GM23338 (cell line): ENCODE data around the gene ZBTB42. TPM values are rescaled to one million over a fixed set of nuclear protein-coding genes. Genes with fewer than 3 reads are reported as not detected.

ENCODE experiments used
- ATAC-seq: fragments of 200-7000 bp; cut with Tn5 transposase; 3 replicates; pipeline ENCODE4 v1.9.1; 2020
- DNase-seq: peaks from one replicate; pipeline ENCODE4 v3.0.0-alpha.2; 2015; ENCODE audit warnings: low spot score
- H2AFZ ChIP-seq: fragments of 200-600 bp; sonication (generic); 2 replicates; pipeline ENCODE4 v1.8.0; 2016; ENCODE audit warnings: antibody characterized with exemption, mild to moderate bottlenecking, moderate library complexity
- H3F3A ChIP-seq: fragments of 200-600 bp; sonication (generic); replicated peaks from 2 replicates; pipeline ENCODE4 v1.8.0; 2017; ENCODE audit warnings: antibody characterized with exemption, mixed run types, low read depth
- H3K27ac ChIP-seq: fragments of 200-600 bp; sonication (generic); 2 replicates; pipeline ENCODE4 v1.6.1; 2016; ENCODE audit warnings: low read depth
- H3K27me3 ChIP-seq: fragments of 200-600 bp; sonication (generic); 2 replicates; pipeline ENCODE4 v1.8.0; 2016; ENCODE audit warnings: mild to moderate bottlenecking, mixed run types, moderate library complexity; ENCODE audit not compliant: insufficient read depth
- H3K36me3 ChIP-seq: fragments of 200-600 bp; sonication (generic); 2 replicates; pipeline ENCODE4 v1.8.0; 2016; ENCODE audit warnings: mild to moderate bottlenecking; ENCODE audit not compliant: insufficient read depth
- H3K4me1 ChIP-seq: fragments of 200-600 bp; sonication (generic); 2 replicates; pipeline ENCODE4 v1.8.0; 2016; ENCODE audit warnings: mild to moderate bottlenecking, moderate library complexity; ENCODE audit not compliant: insufficient read depth
- H3K4me2 ChIP-seq: fragments of 200-600 bp; sonication (generic); 2 replicates; pipeline ENCODE4 v1.7.1; 2017; ENCODE audit warnings: mixed run types
- H3K4me3 ChIP-seq: fragments of 200-600 bp; sonication (generic); 2 replicates; pipeline ENCODE4 v1.6.1; 2016; ENCODE audit warnings: mixed run types
- H3K79me2 ChIP-seq: fragments of 200-600 bp; sonication (generic); replicated peaks from 2 replicates; pipeline ENCODE4 v1.8.0; 2017; ENCODE audit warnings: mild to moderate bottlenecking; ENCODE audit not compliant: insufficient read depth
- H3K9me2 ChIP-seq: fragments of 200-600 bp; sonication (generic); 2 replicates; pipeline ENCODE4 v1.8.0; 2017; ENCODE audit not compliant: insufficient read depth
- H4K20me1 ChIP-seq: fragments of 200-600 bp; sonication (generic); replicated peaks from 2 replicates; pipeline ENCODE4 v1.8.0; 2017; ENCODE audit warnings: mild to moderate bottlenecking; ENCODE audit not compliant: insufficient read depth
- H3K27ac Mint-ChIP-seq: 2 replicates; pipeline ENCODE4 v1.8.0; 2020; ENCODE audit warnings: inconsistent platforms, mild to moderate bottlenecking, moderate library complexity, mixed read lengths
- H3K27me3 Mint-ChIP-seq: 3 replicates; pipeline ENCODE4 v1.8.0; 2022; ENCODE audit warnings: low read depth, mild to moderate bottlenecking, moderate library complexity, mixed read lengths, inconsistent platforms; ENCODE audit not compliant: insufficient read depth, poor library complexity
- H3K36me3 Mint-ChIP-seq: 3 replicates; pipeline ENCODE4 v1.8.0; 2021; ENCODE audit warnings: low read depth, mild to moderate bottlenecking, inconsistent platforms, moderate library complexity, mixed read lengths
- H3K4me1 Mint-ChIP-seq: 3 replicates; pipeline ENCODE4 v1.8.0; 2020; ENCODE audit warnings: mild to moderate bottlenecking, inconsistent platforms, mixed read lengths
- H3K4me3 Mint-ChIP-seq: 3 replicates; pipeline ENCODE4 v1.8.0; 2021; ENCODE audit warnings: moderate library complexity, mild to moderate bottlenecking, inconsistent platforms, mixed read lengths
- H3K9me3 Mint-ChIP-seq: 3 replicates; pipeline ENCODE4 v1.8.0; 2020; ENCODE audit warnings: moderate library complexity, mild to moderate bottlenecking, inconsistent platforms, mixed read lengths
- EZH2phosphoT487 ChIP-seq: fragments of 200-600 bp; sonication (generic); IDR thresholded peaks from one replicate; pipeline ENCODE4 v1.8.1; 2018; ENCODE audit warnings: antibody characterized with exemption; ENCODE audit not compliant: unreplicated experiment
- POLR2AphosphoS5 ChIP-seq: IDR thresholded peaks from 2 replicates; pipeline ENCODE4 v1.6.1; 2016; ENCODE audit warnings: antibody characterized with exemption, low read depth
- STAT1 ChIP-seq: IDR thresholded peaks from one replicate; pipeline ENCODE4 v1.6.1; 2016; ENCODE audit warnings: antibody characterized with exemption; ENCODE audit not compliant: unreplicated experiment
- ZNF114 ChIP-seq: fragments of 250-450 bp; sonication (Bioruptor Pico); IDR thresholded peaks from 2 replicates; pipeline ENCODE4 v1.5.0; 2020; ENCODE audit warnings: mild to moderate bottlenecking, moderate library complexity
- polyA plus RNA-seq: library from polyadenylated mRNA; unstranded; fragments of >200 nt; fragmentation: Nextera tagmentation; extraction: Ambion mirVana; gene quantifications from 2 replicates; pipeline ENCODE4 v1.2.1, GENCODE V29; 2016
- total RNA-seq: library from RNA; depleted of rRNA; stranded (reverse); fragments of >200 nt; shearing (Covaris generic); gene quantifications from 2 replicates; pipeline ENCODE4 v1.2.3, GENCODE V29; 2014
- TF ChIP-seq, protein P1 (sequence below): fragments of 250-450 bp; sonication (Bioruptor Pico); IDR thresholded peaks from 2 replicates; pipeline ENCODE4 v1.5.0; 2020; ENCODE audit warnings: mild to moderate bottlenecking, moderate library complexity
- TF ChIP-seq, protein P2 (sequence below): IDR thresholded peaks from one replicate; pipeline ENCODE4 v1.6.1; 2018; ENCODE audit warnings: antibody characterized with exemption; ENCODE audit not compliant: unreplicated experiment

ZBTB42 gene
- total and polyA plus RNA-seq, 2 experiments from 2014 or later: 0.70 to 4.4 TPM

DNA sequence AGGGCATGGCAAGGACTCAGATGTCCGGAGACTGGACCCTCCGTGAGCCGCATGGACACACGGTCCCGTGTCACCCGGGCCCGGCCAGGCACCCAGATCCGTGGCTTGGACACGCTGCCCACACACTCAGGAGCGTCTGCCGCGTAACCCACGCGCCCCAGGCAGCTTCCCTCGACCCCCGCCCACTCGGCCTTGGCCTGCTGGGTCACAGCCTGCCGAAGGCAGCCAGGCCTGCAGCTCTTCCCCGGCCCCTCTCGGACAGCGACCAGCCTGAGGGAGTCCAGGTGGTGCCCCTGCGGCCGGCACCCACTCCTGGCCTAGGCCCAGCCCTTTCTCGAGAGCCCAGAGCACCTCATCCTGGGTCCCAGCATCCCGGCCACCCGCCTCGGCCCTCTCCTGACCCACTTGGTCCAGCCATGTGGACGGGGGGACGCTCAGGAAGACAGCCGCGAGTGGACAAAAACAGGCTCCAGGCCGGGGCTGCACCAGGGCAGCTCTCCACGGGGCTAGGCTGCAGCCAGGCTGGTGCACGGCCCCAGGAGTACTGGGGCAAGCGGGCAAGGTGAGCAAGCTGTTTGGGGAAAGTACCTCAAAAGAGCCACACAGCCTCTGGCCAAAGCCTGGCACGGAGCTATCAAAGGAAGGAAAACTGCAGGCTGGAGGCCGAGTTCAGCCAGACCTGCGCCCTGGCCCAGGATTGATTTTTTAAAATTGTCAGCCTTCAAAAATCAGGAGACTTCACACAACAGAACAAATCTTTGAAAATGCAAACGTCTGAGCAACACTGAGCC, 11.8 kb upstream of the ZBTB42 start:
- Histone ChIP-seq H3K9me2 (no peaks in the 10 kb centered on the region), H3F3A (no peaks in the 10 kb centered on the region), H3K4me3 (no peak overlapping the region), H3K27ac (no peak overlapping the region), H3K4me2 (no peak overlapping the region), H3K4me1 (no peaks in the 10 kb centered on the region), H3K79me2 (peaks cover 16% of the 10 kb centered on the region), H3K36me3 (no peaks in the 10 kb centered on the region), H4K20me1 (peaks cover 11% of the 10 kb centered on the region; the same call in 1 of the 2 replicates), H3K27me3 (no peaks in the 10 kb centered on the region), H2AFZ (no peak overlapping the region)
- Mint-ChIP-seq H3K9me3 (no peaks in the 10 kb centered on the region), H3K27me3 (peaks cover 14% of the 10 kb centered on the region), H3K27ac (no peak overlapping the region), H3K4me1 (peaks cover 7% of the 10 kb centered on the region), H3K4me3 (no peak overlapping the region), H3K36me3 (peaks cover 3% of the 10 kb centered on the region; the same call in 2 of the 3 replicates)
- TF ChIP-seq EZH2phosphoT487 (no peak), POLR2AphosphoS5 (no peak), STAT1 (no peak), ZNF114 (CRISPR knock-in tag) (no peak)
- TF ChIP-seq, protein P1, sequence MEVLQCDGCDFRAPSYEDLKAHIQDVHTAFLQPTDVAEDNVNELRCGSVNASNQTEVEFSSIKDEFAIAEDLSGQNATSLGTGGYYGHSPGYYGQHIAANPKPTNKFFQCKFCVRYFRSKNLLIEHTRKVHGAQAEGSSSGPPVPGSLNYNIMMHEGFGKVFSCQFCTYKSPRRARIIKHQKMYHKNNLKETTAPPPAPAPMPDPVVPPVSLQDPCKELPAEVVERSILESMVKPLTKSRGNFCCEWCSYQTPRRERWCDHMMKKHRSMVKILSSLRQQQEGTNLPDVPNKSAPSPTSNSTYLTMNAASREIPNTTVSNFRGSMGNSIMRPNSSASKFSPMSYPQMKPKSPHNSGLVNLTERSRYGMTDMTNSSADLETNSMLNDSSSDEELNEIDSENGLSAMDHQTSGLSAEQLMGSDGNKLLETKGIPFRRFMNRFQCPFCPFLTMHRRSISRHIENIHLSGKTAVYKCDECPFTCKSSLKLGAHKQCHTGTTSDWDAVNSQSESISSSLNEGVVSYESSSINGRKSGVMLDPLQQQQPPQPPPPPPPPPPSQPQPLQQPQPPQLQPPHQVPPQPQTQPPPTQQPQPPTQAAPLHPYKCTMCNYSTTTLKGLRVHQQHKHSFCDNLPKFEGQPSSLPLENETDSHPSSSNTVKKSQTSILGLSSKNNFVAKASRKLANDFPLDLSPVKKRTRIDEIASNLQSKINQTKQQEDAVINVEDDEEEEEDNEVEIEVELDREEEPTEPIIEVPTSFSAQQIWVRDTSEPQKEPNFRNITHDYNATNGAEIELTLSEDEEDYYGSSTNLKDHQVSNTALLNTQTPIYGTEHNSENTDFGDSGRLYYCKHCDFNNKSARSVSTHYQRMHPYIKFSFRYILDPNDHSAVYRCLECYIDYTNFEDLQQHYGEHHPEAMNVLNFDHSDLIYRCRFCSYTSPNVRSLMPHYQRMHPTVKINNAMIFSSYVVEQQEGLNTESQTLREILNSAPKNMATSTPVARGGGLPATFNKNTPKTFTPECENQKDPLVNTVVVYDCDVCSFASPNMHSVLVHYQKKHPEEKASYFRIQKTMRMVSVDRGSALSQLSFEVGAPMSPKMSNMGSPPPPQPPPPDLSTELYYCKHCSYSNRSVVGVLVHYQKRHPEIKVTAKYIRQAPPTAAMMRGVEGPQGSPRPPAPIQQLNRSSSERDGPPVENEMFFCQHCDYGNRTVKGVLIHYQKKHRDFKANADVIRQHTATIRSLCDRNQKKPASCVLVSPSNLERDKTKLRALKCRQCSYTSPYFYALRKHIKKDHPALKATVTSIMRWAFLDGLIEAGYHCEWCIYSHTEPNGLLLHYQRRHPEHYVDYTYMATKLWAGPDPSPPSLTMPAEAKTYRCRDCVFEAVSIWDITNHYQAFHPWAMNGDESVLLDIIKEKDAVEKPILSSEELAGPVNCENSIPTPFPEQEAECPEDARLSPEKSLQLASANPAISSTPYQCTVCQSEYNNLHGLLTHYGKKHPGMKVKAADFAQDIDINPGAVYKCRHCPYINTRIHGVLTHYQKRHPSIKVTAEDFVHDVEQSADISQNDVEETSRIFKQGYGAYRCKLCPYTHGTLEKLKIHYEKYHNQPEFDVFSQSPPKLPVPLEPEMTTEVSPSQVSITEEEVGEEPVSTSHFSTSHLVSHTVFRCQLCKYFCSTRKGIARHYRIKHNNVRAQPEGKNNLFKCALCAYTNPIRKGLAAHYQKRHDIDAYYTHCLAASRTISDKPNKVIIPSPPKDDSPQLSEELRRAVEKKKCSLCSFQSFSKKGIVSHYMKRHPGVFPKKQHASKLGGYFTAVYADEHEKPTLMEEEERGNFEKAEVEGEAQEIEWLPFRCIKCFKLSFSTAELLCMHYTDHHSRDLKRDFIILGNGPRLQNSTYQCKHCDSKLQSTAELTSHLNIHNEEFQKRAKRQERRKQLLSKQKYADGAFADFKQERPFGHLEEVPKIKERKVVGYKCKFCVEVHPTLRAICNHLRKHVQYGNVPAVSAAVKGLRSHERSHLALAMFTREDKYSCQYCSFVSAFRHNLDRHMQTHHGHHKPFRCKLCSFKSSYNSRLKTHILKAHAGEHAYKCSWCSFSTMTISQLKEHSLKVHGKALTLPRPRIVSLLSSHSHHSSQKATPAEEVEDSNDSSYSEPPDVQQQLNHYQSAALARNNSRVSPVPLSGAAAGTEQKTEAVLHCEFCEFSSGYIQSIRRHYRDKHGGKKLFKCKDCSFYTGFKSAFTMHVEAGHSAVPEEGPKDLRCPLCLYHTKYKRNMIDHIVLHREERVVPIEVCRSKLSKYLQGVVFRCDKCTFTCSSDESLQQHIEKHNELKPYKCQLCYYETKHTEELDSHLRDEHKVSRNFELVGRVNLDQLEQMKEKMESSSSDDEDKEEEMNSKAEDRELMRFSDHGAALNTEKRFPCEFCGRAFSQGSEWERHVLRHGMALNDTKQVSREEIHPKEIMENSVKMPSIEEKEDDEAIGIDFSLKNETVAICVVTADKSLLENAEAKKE (CRISPR knock-in tag): no peak
- TF ChIP-seq, protein P2, sequence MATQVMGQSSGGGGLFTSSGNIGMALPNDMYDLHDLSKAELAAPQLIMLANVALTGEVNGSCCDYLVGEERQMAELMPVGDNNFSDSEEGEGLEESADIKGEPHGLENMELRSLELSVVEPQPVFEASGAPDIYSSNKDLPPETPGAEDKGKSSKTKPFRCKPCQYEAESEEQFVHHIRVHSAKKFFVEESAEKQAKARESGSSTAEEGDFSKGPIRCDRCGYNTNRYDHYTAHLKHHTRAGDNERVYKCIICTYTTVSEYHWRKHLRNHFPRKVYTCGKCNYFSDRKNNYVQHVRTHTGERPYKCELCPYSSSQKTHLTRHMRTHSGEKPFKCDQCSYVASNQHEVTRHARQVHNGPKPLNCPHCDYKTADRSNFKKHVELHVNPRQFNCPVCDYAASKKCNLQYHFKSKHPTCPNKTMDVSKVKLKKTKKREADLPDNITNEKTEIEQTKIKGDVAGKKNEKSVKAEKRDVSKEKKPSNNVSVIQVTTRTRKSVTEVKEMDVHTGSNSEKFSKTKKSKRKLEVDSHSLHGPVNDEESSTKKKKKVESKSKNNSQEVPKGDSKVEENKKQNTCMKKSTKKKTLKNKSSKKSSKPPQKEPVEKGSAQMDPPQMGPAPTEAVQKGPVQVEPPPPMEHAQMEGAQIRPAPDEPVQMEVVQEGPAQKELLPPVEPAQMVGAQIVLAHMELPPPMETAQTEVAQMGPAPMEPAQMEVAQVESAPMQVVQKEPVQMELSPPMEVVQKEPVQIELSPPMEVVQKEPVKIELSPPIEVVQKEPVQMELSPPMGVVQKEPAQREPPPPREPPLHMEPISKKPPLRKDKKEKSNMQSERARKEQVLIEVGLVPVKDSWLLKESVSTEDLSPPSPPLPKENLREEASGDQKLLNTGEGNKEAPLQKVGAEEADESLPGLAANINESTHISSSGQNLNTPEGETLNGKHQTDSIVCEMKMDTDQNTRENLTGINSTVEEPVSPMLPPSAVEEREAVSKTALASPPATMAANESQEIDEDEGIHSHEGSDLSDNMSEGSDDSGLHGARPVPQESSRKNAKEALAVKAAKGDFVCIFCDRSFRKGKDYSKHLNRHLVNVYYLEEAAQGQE: no peak
- DNase-seq: no peak
- ATAC-seq: no peak
